ENCODE data around the gene MAN2B2.

DNA sequence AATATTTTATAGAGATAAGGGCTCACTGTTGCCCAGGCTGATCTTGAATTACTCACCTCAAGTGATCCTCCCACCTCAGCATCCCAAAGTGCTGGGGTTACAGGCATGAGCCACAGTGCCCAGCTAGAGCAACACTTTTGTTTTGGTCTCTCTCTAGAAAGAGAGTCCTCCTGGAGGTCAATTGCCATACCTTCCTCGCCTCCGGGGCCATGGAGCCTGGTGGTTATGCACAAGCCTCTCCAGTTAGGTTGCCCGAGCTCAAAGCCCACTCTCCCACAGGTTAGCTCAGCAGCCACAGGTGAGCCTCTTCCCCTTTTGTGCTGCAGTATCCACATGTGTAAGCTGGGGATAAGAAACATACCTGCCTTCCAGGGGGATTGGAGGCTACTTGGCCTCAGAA is 24.2 kb upstream of the MAN2B2 start:
- TF ChIP-seq, protein P1, sequence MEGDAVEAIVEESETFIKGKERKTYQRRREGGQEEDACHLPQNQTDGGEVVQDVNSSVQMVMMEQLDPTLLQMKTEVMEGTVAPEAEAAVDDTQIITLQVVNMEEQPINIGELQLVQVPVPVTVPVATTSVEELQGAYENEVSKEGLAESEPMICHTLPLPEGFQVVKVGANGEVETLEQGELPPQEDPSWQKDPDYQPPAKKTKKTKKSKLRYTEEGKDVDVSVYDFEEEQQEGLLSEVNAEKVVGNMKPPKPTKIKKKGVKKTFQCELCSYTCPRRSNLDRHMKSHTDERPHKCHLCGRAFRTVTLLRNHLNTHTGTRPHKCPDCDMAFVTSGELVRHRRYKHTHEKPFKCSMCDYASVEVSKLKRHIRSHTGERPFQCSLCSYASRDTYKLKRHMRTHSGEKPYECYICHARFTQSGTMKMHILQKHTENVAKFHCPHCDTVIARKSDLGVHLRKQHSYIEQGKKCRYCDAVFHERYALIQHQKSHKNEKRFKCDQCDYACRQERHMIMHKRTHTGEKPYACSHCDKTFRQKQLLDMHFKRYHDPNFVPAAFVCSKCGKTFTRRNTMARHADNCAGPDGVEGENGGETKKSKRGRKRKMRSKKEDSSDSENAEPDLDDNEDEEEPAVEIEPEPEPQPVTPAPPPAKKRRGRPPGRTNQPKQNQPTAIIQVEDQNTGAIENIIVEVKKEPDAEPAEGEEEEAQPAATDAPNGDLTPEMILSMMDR (IDR thresholded peaks at IDR 0.05), result no peak
- no peak for TF ChIP-seq POLR2A (IDR thresholded peaks at IDR 0.05)
- no peak for TF ChIP-seq EP300 (IDR thresholded peaks at IDR 0.05)
